Stimulated activated CD8-positive, alpha-beta memory T cell treated with anti-CD3 and anti-CD28 coated beads, Interleukin-7, amount 100 ng/mL, for 48 hours (primary cell): ENCODE results near the gene DLX2.

Experiments
- DNase-seq, 2 donors: peaks; one replicate each; pipeline ENCODE4 v3.0.0-alpha.2; 2020; ENCODE audit warnings: low read depth in 1 of 2; ENCODE audit errors: extremely low read depth in 1 of 2

DLX2 gene

GRCh38 chr2:172056293-172056692 lies 46.4 kb downstream of the DLX2 start:
- DNase-seq, result no peak

GRCh38 chr2:172053486-172053885 lies 49.2 kb downstream of the DLX2 start:
- no peak for DNase-seq

- DNase-seq, result no peak
Observed at GRCh38 chr2:172052000-172052983, 50.4 kb downstream of the DLX2 start.

DNA sequence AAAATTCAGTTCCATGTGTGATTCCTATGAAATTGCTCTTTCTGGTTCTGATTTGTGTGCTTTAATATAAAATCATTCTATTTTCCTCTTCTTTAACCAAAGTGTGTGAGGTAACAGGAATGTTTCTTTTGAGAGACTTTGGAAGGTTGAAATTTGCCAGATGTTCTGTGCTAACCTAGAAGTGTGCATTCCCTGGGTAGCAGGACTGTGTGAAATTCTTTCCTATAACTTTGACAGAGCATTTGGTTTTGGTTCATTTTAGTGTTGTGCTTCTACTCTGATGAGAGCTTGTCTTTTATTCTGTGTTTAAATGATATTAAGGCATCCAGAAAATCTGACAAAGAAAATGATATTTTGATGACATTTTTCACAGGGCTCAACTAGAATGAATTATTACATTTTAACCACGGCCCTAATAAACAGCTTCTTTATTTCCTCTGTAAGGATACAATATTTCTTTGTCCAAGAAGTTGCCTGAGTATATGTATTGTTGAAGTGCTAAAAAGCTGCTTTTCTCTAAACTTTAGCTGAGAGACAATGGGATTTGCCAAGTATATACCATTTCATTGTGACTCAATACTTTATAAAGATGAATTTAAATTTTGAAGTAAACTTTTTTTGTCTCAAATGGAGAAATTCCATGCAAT lies 52.1 kb downstream of the DLX2 start:
- no peak for DNase-seq

GRCh38 chr2:172049567-172050120 lies 53.1 kb downstream of the DLX2 start:
- no peak for DNase-seq
